HG03439 (cell line): ENCODE data around the gene CALCB.

Source experiments
- ATAC-seq: cut with Tn5 transposase; IDR thresholded peaks from one replicate; pipeline ENCODE4 v1.9.1; 2021; ENCODE audit warnings: mild to moderate bottlenecking, moderate library complexity; ENCODE audit not compliant: unreplicated experiment

The CALCB gene

GRCh38 chr11:15117751-15118150 is 44.4 kb downstream of the CALCB start:
- ATAC-seq = no peak

- ATAC-seq = no peak
Measured at GRCh38 chr11:15118431-15118830, 45.0 kb downstream of the CALCB start.

GRCh38 chr11:15119352-15119751 is 46.0 kb downstream of the CALCB start:
- ATAC-seq = no peak

- ATAC-seq = no peak
Measured at GRCh38 chr11:15119826-15120225, 46.4 kb downstream of the CALCB start.

- ATAC-seq = no peak
Measured at GRCh38 chr11:15123849-15124248, 50.5 kb downstream of the CALCB start.

- ATAC-seq = no peak
Measured at GRCh38 chr11:15124528-15124927, 51.1 kb downstream of the CALCB start.

- no peak for ATAC-seq
Measured at GRCh38 chr11:15127341-15127740, 53.9 kb downstream of the CALCB start.
